OCI-LY7 (cell line): ENCODE measurements around the gene NTN3. TPM values are rescaled to one million over a fixed set of nuclear protein-coding genes. Genes with fewer than 3 reads are reported as not detected.
A peak's percentile ranks its signal among the peaks of the same experiment; 100 is the strongest.

ENCODE experiments used
- BruUV-seq: library from RNA; stranded (reverse); fragments of 400-500 nt; replicated peaks from 2 replicates; lab custom pipeline; 2021; lab: Mats Ljungman, UMichigan
- CTCF ChIA-PET: fragments of 300-600 bp; sonication (Branson Sonifier 250); formaldehyde crosslinking; loops from one replicate; lab custom pipeline; 2022; ENCODE audit warnings: antibody characterized with exemption; ENCODE audit not compliant: unreplicated experiment; lab: Charles Lee
- POLR2A ChIA-PET: fragments of 300-600 bp; sonication (Branson Sonifier 250); formaldehyde crosslinking; loops from one replicate; lab custom pipeline; 2022; ENCODE audit warnings: antibody characterized with exemption; lab: Charles Lee
- DNase-seq: peaks from one replicate; pipeline ENCODE4 v3.0.0-alpha.2; 2015; ENCODE audit warnings: low spot score
- H2AFZ ChIP-seq: fragments of 200-600 bp; sonication (generic), shearing (Covaris generic); 2 replicates; pipeline ENCODE4 v1.6.1; 2014; ENCODE audit warnings: mild to moderate bottlenecking, antibody characterized with exemption, low read length, moderate library complexity
- H3K27ac ChIP-seq: fragments of 200-600 bp; sonication (generic); 2 replicates; pipeline ENCODE4 v1.5.1; 2014; ENCODE audit warnings: mixed run types, low read depth, mild to moderate bottlenecking, moderate library complexity, low read length, inconsistent platforms; ENCODE audit not compliant: poor library complexity, severe bottlenecking
- H3K36me3 ChIP-seq: fragments of 200-600 bp; sonication (generic); 2 replicates; pipeline ENCODE4 v1.6.1; 2014; ENCODE audit warnings: mild to moderate bottlenecking, antibody characterized with exemption, low read length, moderate library complexity, mixed read lengths; ENCODE audit not compliant: insufficient read depth
- H3K4me1 ChIP-seq: fragments of 200-600 bp; sonication (generic); 2 replicates; pipeline ENCODE4 v1.5.1; 2014; ENCODE audit warnings: mild to moderate bottlenecking, low read length; ENCODE audit not compliant: insufficient read depth, poor library complexity, severe bottlenecking
- H3K4me2 ChIP-seq: fragments of 200-600 bp; sonication (generic); 2 replicates; pipeline ENCODE4 v1.6.1; 2014; ENCODE audit warnings: mild to moderate bottlenecking, low read length
- H3K4me3 ChIP-seq: fragments of 200-600 bp; sonication (generic); 2 replicates; pipeline ENCODE4 v1.5.1; 2014; ENCODE audit warnings: mild to moderate bottlenecking, low read depth, low read length; ENCODE audit not compliant: poor library complexity, severe bottlenecking
- H3K79me2 ChIP-seq: fragments of 200-600 bp; sonication (generic); 2 replicates; pipeline ENCODE4 v1.6.1; 2016; ENCODE audit warnings: low read depth, mild to moderate bottlenecking, low read length, moderate library complexity, mixed read lengths; ENCODE audit not compliant: insufficient read depth
- H3K9me2 ChIP-seq: fragments of 200-600 bp; sonication (generic); 2 replicates; pipeline ENCODE4 v1.6.1; 2016; ENCODE audit warnings: mild to moderate bottlenecking, low read length, mixed read lengths; ENCODE audit not compliant: insufficient read depth
- H3K9me3 ChIP-seq: fragments of 200-600 bp; sonication (generic); 2 replicates; pipeline ENCODE4 v1.6.1; 2014; ENCODE audit warnings: mild to moderate bottlenecking, mixed run types, low read length, mixed read lengths
- H4K20me1 ChIP-seq: fragments of 200-600 bp; sonication (generic); 2 replicates; pipeline ENCODE4 v1.6.1; 2014; ENCODE audit warnings: mild to moderate bottlenecking, antibody characterized with exemption, low read length, moderate library complexity, mixed read lengths; ENCODE audit not compliant: insufficient read depth
- EZH2phosphoT487 ChIP-seq: fragments of 200-600 bp; sonication (generic); IDR thresholded peaks from 2 replicates; pipeline ENCODE4 v1.6.1; 2018; ENCODE audit warnings: low read depth, borderline replicate concordance, mild to moderate bottlenecking, mixed run types, antibody characterized with exemption, low read length, moderate library complexity, mixed read lengths
- intact Hi-C: fragments of 100-400 bp; cut with micrococcal nuclease; formaldehyde crosslinking; loops from one replicate; pipeline ENCODE4 v1.10.0; 2022; ENCODE audit not compliant: unreplicated experiment
- total RNA-seq, 2 experiments: library from RNA; depleted of rRNA in 1 of 2; stranded (reverse); fragments of >200 nt in 1 of 2; shearing (Covaris generic) in 1 of 2; gene quantifications; 2 replicates each; pipeline ENCODE4 v1.2.3, GENCODE V29; 2014 to 2022
- TF ChIP-seq, protein P1 (sequence below): fragments of 200-600 bp; sonication (generic); conservative IDR thresholded peaks from 2 replicates; pipeline ENCODE4 v1.5.1; 2014; ENCODE audit warnings: mild to moderate bottlenecking, antibody characterized with exemption, low read length, moderate library complexity, mixed read lengths

Gene NTN3
- total RNA-seq, 2 experiments from 2014 or later: 1.7 to 2.3 TPM

DNA sequence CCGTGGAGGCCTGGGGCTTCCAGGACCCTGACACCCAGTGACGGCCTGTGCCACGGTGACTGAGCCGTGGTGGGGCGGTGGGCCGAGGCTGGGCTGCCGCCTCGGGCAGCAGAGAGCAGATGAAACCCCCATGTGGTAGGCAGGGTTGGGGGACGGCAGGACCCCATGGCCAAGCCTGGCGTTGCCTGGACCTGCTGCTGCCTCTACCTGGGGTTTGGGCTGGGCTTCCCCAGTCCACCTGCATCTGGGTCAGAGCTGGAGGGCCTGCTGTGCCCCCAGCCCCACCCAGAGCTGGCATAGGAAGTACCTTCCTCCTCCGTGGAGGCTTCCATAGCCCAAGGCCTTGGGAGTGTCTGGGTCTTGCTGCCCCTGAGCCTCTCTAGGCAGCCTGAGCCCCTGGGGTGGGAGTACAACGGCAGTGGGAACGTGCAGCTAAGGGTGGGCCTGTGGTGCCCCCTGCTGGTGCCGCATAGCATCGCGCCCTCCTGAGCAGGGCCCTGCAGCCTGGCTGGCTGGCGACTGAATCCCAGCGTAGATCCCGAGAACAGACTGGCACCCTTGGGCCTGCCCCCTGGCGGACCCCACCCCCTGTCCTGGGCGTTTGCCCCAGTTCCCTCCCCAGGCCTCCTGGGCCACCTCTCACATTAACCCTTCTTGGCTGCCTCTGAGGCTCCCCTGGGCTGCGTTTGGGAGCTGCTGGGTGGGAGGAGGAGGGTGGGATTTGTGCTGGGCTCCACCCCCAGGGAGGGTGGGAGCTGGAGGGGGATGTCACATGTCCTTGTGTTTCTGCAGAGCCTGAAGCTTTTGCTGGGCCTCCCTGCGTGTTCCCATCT lies 30.0 kb downstream of the NTN3 start:
- H3K4me2 ChIP-seq: peak overlapping the region; percentile 44; the same call in 1 of the 2 replicates

DNA sequence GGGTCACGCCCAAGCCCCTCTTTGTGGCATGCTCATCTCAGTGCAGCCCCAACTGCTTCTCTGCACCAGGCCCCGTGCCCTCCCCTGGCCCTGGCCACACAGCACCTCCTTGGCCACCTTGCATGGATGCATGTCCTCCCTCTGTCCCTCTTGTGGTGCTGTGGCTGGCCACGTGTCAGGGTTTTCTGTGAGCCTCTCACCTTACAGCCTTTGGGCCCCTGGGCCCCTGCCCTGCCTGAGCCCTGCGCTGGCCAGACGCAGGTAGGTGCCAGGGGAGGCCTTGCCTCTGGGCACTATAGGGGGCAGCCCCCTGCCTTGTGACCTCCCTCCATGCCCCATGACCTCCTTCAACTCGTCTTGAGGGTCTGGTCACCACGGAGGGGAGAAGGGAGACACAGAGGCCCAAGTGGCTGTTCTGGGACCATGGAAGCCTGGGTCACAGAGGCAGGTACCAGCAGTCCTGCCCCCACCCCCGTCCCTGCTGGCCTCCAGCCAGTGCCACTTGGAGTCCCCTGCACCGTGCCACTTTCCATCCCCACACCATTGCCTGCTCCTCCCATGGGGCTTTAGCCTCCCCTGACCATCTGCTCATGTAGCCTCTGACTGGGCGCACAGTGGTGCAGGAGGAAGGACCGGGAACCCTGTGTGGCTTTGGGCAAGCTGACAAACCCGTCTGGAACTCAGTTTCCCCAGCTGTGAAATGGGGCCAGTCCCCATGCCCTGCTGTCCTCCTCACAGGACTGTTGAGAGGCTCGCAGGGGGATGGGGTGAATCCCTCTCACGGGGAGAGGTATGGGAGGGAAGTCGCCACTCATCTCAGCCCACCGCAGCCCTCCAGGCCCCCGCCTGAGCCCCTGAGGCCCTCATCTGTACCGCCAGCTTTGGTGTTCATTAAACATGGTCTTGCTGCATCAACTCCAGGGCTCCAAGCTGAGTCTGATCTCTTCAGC lies 31.1 kb downstream of the NTN3 start:
- Histone ChIP-seq H2AFZ (no peak overlapping the region), H3K79me2 (no peaks in the 10 kb centered on the region), H3K4me2 (no peak overlapping the region; the same call in 1 of the 2 replicates), H3K36me3 (peaks cover 27% of the 10 kb centered on the region), H4K20me1 (no peaks in the 10 kb centered on the region), H3K9me3 (no peaks in the 10 kb centered on the region), H3K4me1 (peaks cover 18% of the 10 kb centered on the region), H3K27ac (no peak overlapping the region), H3K4me3 (no peak overlapping the region), H3K9me2 (no peaks in the 10 kb centered on the region)
- BruUV-seq: no TSS peak
- no peak for DNase-seq
- no peak for TF ChIP-seq EZH2phosphoT487
- TF ChIP-seq, protein P1, sequence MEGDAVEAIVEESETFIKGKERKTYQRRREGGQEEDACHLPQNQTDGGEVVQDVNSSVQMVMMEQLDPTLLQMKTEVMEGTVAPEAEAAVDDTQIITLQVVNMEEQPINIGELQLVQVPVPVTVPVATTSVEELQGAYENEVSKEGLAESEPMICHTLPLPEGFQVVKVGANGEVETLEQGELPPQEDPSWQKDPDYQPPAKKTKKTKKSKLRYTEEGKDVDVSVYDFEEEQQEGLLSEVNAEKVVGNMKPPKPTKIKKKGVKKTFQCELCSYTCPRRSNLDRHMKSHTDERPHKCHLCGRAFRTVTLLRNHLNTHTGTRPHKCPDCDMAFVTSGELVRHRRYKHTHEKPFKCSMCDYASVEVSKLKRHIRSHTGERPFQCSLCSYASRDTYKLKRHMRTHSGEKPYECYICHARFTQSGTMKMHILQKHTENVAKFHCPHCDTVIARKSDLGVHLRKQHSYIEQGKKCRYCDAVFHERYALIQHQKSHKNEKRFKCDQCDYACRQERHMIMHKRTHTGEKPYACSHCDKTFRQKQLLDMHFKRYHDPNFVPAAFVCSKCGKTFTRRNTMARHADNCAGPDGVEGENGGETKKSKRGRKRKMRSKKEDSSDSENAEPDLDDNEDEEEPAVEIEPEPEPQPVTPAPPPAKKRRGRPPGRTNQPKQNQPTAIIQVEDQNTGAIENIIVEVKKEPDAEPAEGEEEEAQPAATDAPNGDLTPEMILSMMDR: no peak
- ChIA-PET CTCF (no interaction called here), POLR2A (interaction anchor here (1.0 kb wide), 1 partner anchor 32 kb away, joined by 3 read pairs; no protein-coding TSS in a partner anchor)
- intact Hi-C loops: loop anchor here (1.0 to 2.0 kb wide), 2 partner anchors 27 to 72 kb away; partner anchors contain the start of gene TBC1D24

More for the DNA sequence above, 30.0 kb downstream of the NTN3 start:
- H4K20me1 ChIP-seq: no peaks in the 10 kb centered on the region
- H3K4me3 ChIP-seq: no peak overlapping the region
- H3K36me3 ChIP-seq: peaks cover 37% of the 10 kb centered on the region
- no peak overlapping the region for H3K27ac ChIP-seq
- peaks cover 10% of the 10 kb centered on the region for H3K4me1 ChIP-seq
- intact Hi-C loops: loop anchor here (1.0 to 2.0 kb wide), 2 partner anchors 26 to 71 kb away; partner anchors contain the start of gene TBC1D24
- no peaks in the 10 kb centered on the region for H3K9me3 ChIP-seq
- no peaks in the 10 kb centered on the region for H3K9me2 ChIP-seq
- POLR2A ChIA-PET: interaction anchor here (1.0 kb wide), 1 partner anchor 31 kb away, joined by 3 read pairs; no protein-coding TSS in a partner anchor
- no peak overlapping the region for H2AFZ ChIP-seq
- no TSS peak for BruUV-seq
- CTCF ChIA-PET: no interaction called here
- TF ChIP-seq, protein P1: peak; percentile 98
- TF ChIP-seq EZH2phosphoT487: no peak
- peak; percentile 83 for DNase-seq
- no peaks in the 10 kb centered on the region for H3K79me2 ChIP-seq
